GM12878 (cell line): Measurements from ENCODE around the gene PSMB3. TPM values are rescaled to one million over a fixed set of nuclear protein-coding genes. Genes with fewer than 3 reads are reported as not detected.

ENCODE experiments used
- ATAC-seq: fragments of 200-7000 bp; cut with Tn5 transposase; 3 replicates; pipeline ENCODE4 v1.9.1; 2020; ENCODE audit warnings: mild to moderate bottlenecking, moderate library complexity
- BruUV-seq: library from RNA; stranded (reverse); fragments of 400-500 nt; replicated peaks from 2 replicates; lab custom pipeline; 2021; lab: Mats Ljungman, UMichigan
- CTCF ChIA-PET: fragments of 300-600 bp; sonication (Branson Sonifier 250); formaldehyde crosslinking; extraction: SDS; loops from one replicate; lab custom pipeline; 2021; ENCODE audit warnings: inconsistent platforms; lab: Yijun Ruan, JAX
- POLR2A ChIA-PET: fragments of 350-600 bp; formaldehyde crosslinking; extraction: SDS; loops from one replicate; lab custom pipeline; 2021; ENCODE audit warnings: inconsistent platforms; lab: Charles Lee
- RAD21 ChIA-PET: fragments of 300-600 bp; sonication (Branson Sonifier 250); formaldehyde crosslinking; loops from one replicate; lab custom pipeline; 2023; ENCODE audit warnings: antibody characterized with exemption; ENCODE audit not compliant: unreplicated experiment; lab: Charles Lee
- SMC1A ChIA-PET: fragments of 300-600 bp; sonication (Branson Sonifier 250); formaldehyde crosslinking; loops from one replicate; lab custom pipeline; 2023; ENCODE audit not compliant: unreplicated experiment, uncharacterized antibody; lab: Charles Lee
- DNase-seq: peaks from one replicate; pipeline ENCODE4 v3.0.0-alpha.2; 2011; ENCODE audit warnings: low read depth, low spot score
- FAIRE-seq: peaks from 3 replicates; lab custom pipeline; 2011; peaks lifted over from hg19 to GRCh38; lab: Jason Lieb, UNC
- H2AFZ ChIP-seq: 2 replicates; pipeline ENCODE4 v1.6.0; 2011; ENCODE audit warnings: low read depth, low read length, control low read depth; ENCODE audit not compliant: control insufficient read depth
- H3K27ac ChIP-seq: 2 replicates; pipeline ENCODE4 v1.5.1; 2011; ENCODE audit warnings: control low read depth; ENCODE audit not compliant: control insufficient read depth, insufficient read depth
- H3K27me3 ChIP-seq, 2 experiments: replicated peaks in 1 of 2; 2 replicates each; pipeline versions ENCODE4 v1.6.0 to v1.6.1; 2011; ENCODE audit warnings: low read length in 1 of 2; ENCODE audit not compliant: control insufficient read depth in 2 of 2, insufficient read depth in 2 of 2
- H3K36me3 ChIP-seq, 2 experiments: 2 replicates each; pipeline ENCODE4 v1.5.1; 2011; ENCODE audit warnings: low read length in 1 of 2; ENCODE audit not compliant: control insufficient read depth in 2 of 2, insufficient read depth in 2 of 2
- H3K4me1 ChIP-seq: 2 replicates; pipeline ENCODE4 v1.6.1; 2011; ENCODE audit warnings: mild to moderate bottlenecking, low read length, moderate library complexity, mixed read lengths; ENCODE audit not compliant: control insufficient read depth, insufficient read depth
- H3K4me2 ChIP-seq: 2 replicates; pipeline ENCODE4 v1.6.0; 2011; ENCODE audit warnings: control low read depth; ENCODE audit not compliant: control insufficient read depth, insufficient read depth
- H3K4me3 ChIP-seq: fragments of 200-600 bp; sonication (generic); 2 replicates; pipeline ENCODE4 v1.5.1; 2016
- H3K79me2 ChIP-seq: 2 replicates; pipeline ENCODE4 v1.6.0; 2011; ENCODE audit warnings: low read length; ENCODE audit not compliant: control insufficient read depth, insufficient read depth
- H3K9ac ChIP-seq: 2 replicates; pipeline ENCODE4 v1.8.0; 2011; ENCODE audit warnings: low read length, control low read depth, mixed read lengths; ENCODE audit not compliant: control insufficient read depth, insufficient read depth
- H3K9me3 ChIP-seq: replicated peaks from 3 replicates; pipeline ENCODE4 v1.5.1; 2011; ENCODE audit warnings: mild to moderate bottlenecking, low read length; ENCODE audit not compliant: control insufficient read depth, insufficient read depth
- H4K20me1 ChIP-seq: 2 replicates; pipeline ENCODE4 v1.6.0; 2011; ENCODE audit not compliant: control insufficient read depth, insufficient read depth
- E2F4 ChIP-seq: IDR thresholded peaks from 2 replicates; pipeline ENCODE4 v1.6.1; 2012; ENCODE audit warnings: low read depth, low read length, improper control_type of control experiment
- EED ChIP-seq: sonication (generic); IDR thresholded peaks from 2 replicates; pipeline ENCODE4 v1.6.1; 2016; ENCODE audit warnings: antibody characterized with exemption, low read depth
- ETV6 ChIP-seq, 2 experiments: fragments of 450-650 bp in 1 of 2; IDR thresholded peaks in 1 of 2; conservative IDR thresholded peaks in 1 of 2; 2 replicates each; pipeline ENCODE4 v1.6.1; 2014; ENCODE audit warnings: antibody characterized with exemption in 1 of 2, borderline replicate concordance in 1 of 2, low read depth in 1 of 2, mild to moderate bottlenecking in 1 of 2, moderate library complexity in 1 of 2
- HDGF ChIP-seq: fragments of 450-650 bp; IDR thresholded peaks from 2 replicates; pipeline ENCODE4 v1.6.1; 2016; ENCODE audit warnings: antibody characterized with exemption
- IKZF1 ChIP-seq: fragments of 450-650 bp; conservative IDR thresholded peaks from 2 replicates; pipeline ENCODE4 v1.6.1; 2017; ENCODE audit warnings: antibody characterized with exemption, mild to moderate bottlenecking
- KAT2A ChIP-seq: conservative IDR thresholded peaks from 2 replicates; pipeline ENCODE4 v1.6.1; 2011; ENCODE audit warnings: low read depth, low read length; ENCODE audit not compliant: control insufficient read depth
- MEF2B ChIP-seq: fragments of 450-650 bp; IDR thresholded peaks from 2 replicates; pipeline ENCODE4 v1.6.1; 2018; ENCODE audit warnings: mild to moderate bottlenecking, moderate library complexity; ENCODE audit not compliant: partially characterized antibody, poor library complexity, severe bottlenecking
- MLLT1 ChIP-seq: fragments of 450-650 bp; IDR thresholded peaks from 2 replicates; pipeline ENCODE4 v1.6.1; 2016; ENCODE audit warnings: mild to moderate bottlenecking
- RELB ChIP-seq: fragments of 450-650 bp; IDR thresholded peaks from 2 replicates; pipeline ENCODE4 v1.6.1; 2017; ENCODE audit warnings: low read depth, mild to moderate bottlenecking, moderate library complexity
- SMARCA5 ChIP-seq: fragments of 450-650 bp; IDR thresholded peaks from 2 replicates; pipeline ENCODE4 v1.6.1; 2017; ENCODE audit warnings: mild to moderate bottlenecking
- SP1 ChIP-seq: IDR thresholded peaks from one replicate; pipeline ENCODE4 v1.6.1; 2011; ENCODE audit warnings: low read depth, low read length
- SPI1 ChIP-seq: IDR thresholded peaks from 2 replicates; pipeline ENCODE4 v1.6.1; 2011; ENCODE audit warnings: low read depth, mild to moderate bottlenecking, low read length, moderate library complexity, borderline replicate concordance; ENCODE audit not compliant: insufficient read depth
- USF2 ChIP-seq: IDR thresholded peaks from 2 replicates; pipeline ENCODE4 v1.6.1; 2011; ENCODE audit warnings: low read depth, low read length, improper control_type of control experiment, borderline replicate concordance
- ZNF207 ChIP-seq: fragments of 450-650 bp; IDR thresholded peaks from 2 replicates; pipeline ENCODE4 v1.6.1; 2014; ENCODE audit warnings: antibody characterized with exemption, mild to moderate bottlenecking, borderline replicate concordance
- WGBS: methylation state at CpG from one replicate; pipeline ENCODE4 v1.1.6; 2016; ENCODE audit warnings: low lambda C conversion rate; ENCODE audit not compliant: insufficient replicate concordance, insufficient coverage; ENCODE audit errors: missing lambda C conversion rate; 5-methylcytosine and 5-hydroxymethylcytosine counted together
- in situ Hi-C: fragments of 300-500 bp; cut with MboI; formaldehyde crosslinking; loops from 9 replicates; pipeline ENCODE4 v1.14.3; 2018; ENCODE audit warnings: mixed read lengths
- intact Hi-C: fragments of 100-400 bp; cut with micrococcal nuclease; formaldehyde crosslinking; loops from one replicate; pipeline ENCODE4 v1.14.2; 2022; ENCODE audit not compliant: unreplicated experiment
- polyA plus RNA-seq, 11 experiments: library from polyadenylated mRNA; depleted of rRNA in 4 of 11; unstranded in 6 of 11; stranded (reverse) in 5 of 11; fragments of >200 nt; fragmentation: Nextera tagmentation in 4 of 11; fragmentation: Illumina TruSeq in 1 of 11; extraction: Ambion mirVana in 4 of 11; extraction: Trizol in 1 of 11; gene quantifications; 1 replicate in 1 of 11; 2 replicates in 10 of 11; pipeline versions ENCODE4 v1.2.1 to v1.2.3, GENCODE V29; 2011 to 2016; ENCODE audit warnings: inconsistent platforms in 2 of 11, missing spikeins in 2 of 11, low read depth in 1 of 11
- total RNA-seq, 4 experiments: library from RNA; depleted of rRNA in 3 of 4; stranded (reverse); fragments of >200 nt in 3 of 4; fragmentation: Illumina TruSeq in 1 of 4; extraction: Trizol in 1 of 4; gene quantifications; 2 replicates each; pipeline versions ENCODE4 v1.2.1 to v1.2.3, GENCODE V29; 2013 to 2021

PSMB3 gene
- total and polyA plus RNA-seq, 10 of the 15 experiments (the other 5 are each of a cell fraction or from before 2014, with no cell fraction given), result 300 to 2,130 (median 490) TPM

DNA sequence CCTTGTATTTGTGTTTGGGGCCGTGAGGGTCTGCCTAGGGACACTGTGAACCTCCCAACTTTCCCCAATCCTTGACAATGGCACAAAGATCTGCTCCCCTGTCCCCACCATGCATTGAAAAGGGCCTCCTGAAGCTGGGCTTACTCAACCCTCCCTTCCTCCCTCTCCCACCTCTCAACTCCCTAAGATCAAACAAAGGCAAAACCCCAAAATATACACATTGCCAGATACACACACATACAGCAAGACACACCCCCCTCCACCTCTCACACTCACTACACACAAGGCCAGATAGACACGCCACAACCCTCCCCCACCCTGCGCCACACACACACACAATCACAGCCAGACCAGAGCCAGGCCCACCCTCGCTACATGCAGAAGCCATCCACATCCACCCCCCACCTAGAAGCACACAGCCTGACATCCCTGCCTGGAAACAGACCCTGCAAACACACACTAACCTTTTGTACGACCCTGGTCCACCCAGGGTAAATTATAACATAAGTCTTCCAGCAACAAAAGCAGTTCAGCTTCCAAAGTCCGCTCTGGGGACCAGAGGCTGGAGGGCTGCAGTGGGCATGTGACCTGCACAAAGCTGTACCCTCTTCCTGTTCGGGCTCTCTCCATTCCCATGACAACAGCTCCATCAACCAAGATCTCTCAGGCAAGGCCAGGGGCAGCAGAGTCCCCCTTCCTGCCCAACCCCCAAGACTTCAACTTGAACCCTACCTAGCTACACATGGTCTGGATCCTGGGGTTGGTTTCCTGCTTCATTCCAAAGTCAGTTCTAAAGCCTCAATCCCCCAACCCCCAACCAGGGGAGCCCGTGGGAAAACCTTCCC lies 6.3 kb upstream of the PSMB3 start (continued):
- TF ChIP-seq USF2, result no peak

DNA sequence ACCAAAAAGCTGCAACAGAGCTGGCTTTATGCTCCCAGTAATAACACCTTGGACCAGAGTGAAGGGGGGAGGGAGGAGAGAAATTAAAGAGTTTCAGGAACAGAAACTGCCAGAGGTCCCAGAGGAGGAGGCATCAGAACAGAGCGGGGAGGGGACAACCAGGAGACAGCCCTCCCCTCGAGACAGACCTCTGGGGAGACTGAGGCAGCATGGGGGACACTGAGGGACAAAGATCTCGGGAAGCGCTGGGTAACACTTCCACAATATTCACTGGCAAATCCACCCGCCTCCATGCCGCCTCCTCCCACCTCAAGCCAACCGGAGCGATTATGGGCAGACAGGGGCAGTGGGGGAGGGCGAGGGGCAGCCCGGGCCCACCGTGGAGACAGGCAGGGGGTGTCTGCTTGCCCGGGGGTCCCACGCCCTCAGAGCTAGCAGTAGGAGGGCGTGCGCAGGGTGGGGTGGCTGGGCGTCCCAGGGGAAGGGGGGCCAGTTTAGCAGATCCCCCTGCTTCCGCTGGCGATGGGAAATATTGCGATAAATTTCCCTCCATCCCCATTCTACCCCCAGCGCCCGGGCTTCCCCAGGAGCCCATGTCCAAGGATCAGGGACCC lies 5.6 kb upstream of the PSMB3 start:
- Histone ChIP-seq H3K79me2 (peaks cover 41% of the 10 kb centered on the region), H3K36me3 (no peaks in the 10 kb centered on the region), H3K9me3 (no peaks in the 10 kb centered on the region), H3K4me1 (peaks cover 35% of the 10 kb centered on the region), H2AFZ (no peak overlapping the region; the same call in 1 of the 2 replicates), H3K27ac (peak overlapping the region; percentile 76), H3K4me2 (peak overlapping the region; percentile 81), H3K4me3 (peak overlapping the region; percentile 95), H3K27me3 (no peaks in the 10 kb centered on the region; a peak in 1 of 4 replicates), H4K20me1 (no peaks in the 10 kb centered on the region), H3K9ac (peak overlapping the region; percentile 42)
- intact Hi-C loops, result no loop called here
- ChIA-PET SMC1A (interaction anchor here (0.9 to 1.8 kb wide), 7 partner anchors 11 to 406 kb away, joined by 3 to 9 read pairs (median 4); partner anchors contain the start of gene MLLT6), RAD21 (interaction anchor here (1.0 to 1.8 kb wide), 6 partner anchors 12 to 406 kb away, joined by 3 to 8 read pairs (median 3); partner anchors contain the start of gene CISD3), CTCF (interaction anchor here (1.1 to 4.1 kb wide), 6 partner anchors 11 to 453 kb away, joined by 3 to 47 read pairs (median 8); partner anchors contain the start of genes CISD3 and RPL19), POLR2A (interaction anchor here (1.0 to 1.3 kb wide), 3 partner anchors 40 to 116 kb away, joined by 4 to 5 read pairs (median 5); no protein-coding TSS in a partner anchor)
- WGBS, result 3% methylated on average over 13 of the region's 21 CpGs
- ATAC-seq, result peak; percentile 22
- no TSS peak for BruUV-seq
- DNase-seq, result no peak
- in situ Hi-C loops, result no loop called here
- FAIRE-seq, result no peak
- TF ChIP-seq MEF2B, result peak; percentile 91
- no peak for TF ChIP-seq KAT2A
- no peak for TF ChIP-seq SP1
- TF ChIP-seq SMARCA5, result peak; percentile 29; the same call in 1 of the 2 replicates
- TF ChIP-seq SPI1, result peak; percentile 92
- peak; percentile 47 for TF ChIP-seq RELB
- no peak for TF ChIP-seq ZNF207
- TF ChIP-seq ETV6 (conservative IDR thresholded peaks at IDR 0.05 in 1 of 2, IDR thresholded peaks at IDR 0.05 in 1 of 2; ENCODE audit: borderline replicate concordance in 1 of 2, low read depth in 1 of 2), result no peak
- TF ChIP-seq EED, result peak; percentile 44; the same call in 1 of the 2 replicates
- TF ChIP-seq IKZF1, result peak; percentile 83
- TF ChIP-seq E2F4, result no peak
- no peak for TF ChIP-seq HDGF
- no peak for TF ChIP-seq MLLT1
